Measurements from ENCODE around the gene OLFML2B. TPM values are rescaled to one million over a fixed set of nuclear protein-coding genes. Genes with fewer than 3 reads are reported as not detected.

OLFML2B gene
- polyA plus RNA-seq, 4 donors = 0.54 to 11.4 (median 1.9) TPM

- Histone ChIP-seq H3K27ac (ENCODE audit: low read depth in 1 of 3, low read length in 2 of 3) (no peak overlapping the region), H3K4me3 (ENCODE audit: low read depth in 1 of 3, low read length in 3 of 3) (no peak overlapping the region), H3K9me3 (ENCODE audit: control insufficient read depth in 2 of 2, insufficient read depth in 1 of 2, low read depth in 1 of 2, low read length in 1 of 2) (peaks cover 0 to 17% of the 10 kb centered on the region in 2 donors), H3K27me3 (ENCODE audit: control insufficient read depth in 3 of 3, insufficient read depth in 3 of 3, low read length in 3 of 3) (peaks cover 0 to 3% (median 0%) of the 10 kb centered on the region in 3 donors), H3K36me3 (ENCODE audit: control insufficient read depth in 3 of 3, insufficient read depth in 2 of 3, low read depth in 1 of 3, low read length in 3 of 3) (peaks cover 0 to 6% (median 0%) of the 10 kb centered on the region in 3 donors), H3K4me1 (ENCODE audit: control insufficient read depth in 3 of 3, insufficient read depth in 2 of 3, low read depth in 1 of 3, low read length in 2 of 3) (no peaks in the 10 kb centered on the region)
- DNase-seq (no peak), FAIRE-seq (no peak)
- WGBS, 3 donors = 78 to 81% (median 81%) methylated on average over 5 of the region's 5 CpGs
Observed at GRCh38 chr1:161987872-161988271, 35.8 kb downstream of the OLFML2B start.

GRCh38 chr1:161987303-161987702 lies 36.4 kb downstream of the OLFML2B start:
- no peak for DNase-seq
- H3K27ac ChIP-seq (ENCODE audit: low read depth in 1 of 3, low read length in 2 of 3) = no peak overlapping the region

GRCh38 chr1:161986328-161986727 lies 37.3 kb downstream of the OLFML2B start:
- Histone ChIP-seq H3K36me3 (ENCODE audit: control insufficient read depth in 3 of 3, insufficient read depth in 2 of 3, low read depth in 1 of 3, low read length in 3 of 3) (peaks cover 0 to 6% (median 0%) of the 10 kb centered on the region in 3 donors), H3K27me3 (ENCODE audit: control insufficient read depth in 3 of 3, insufficient read depth in 3 of 3, low read length in 3 of 3) (peaks cover 0 to 3% (median 0%) of the 10 kb centered on the region in 3 donors), H3K9me3 (ENCODE audit: control insufficient read depth in 2 of 2, insufficient read depth in 1 of 2, low read depth in 1 of 2, low read length in 1 of 2) (peaks cover 0 to 10% of the 10 kb centered on the region in 2 donors), H3K4me3 (ENCODE audit: low read depth in 1 of 3, low read length in 3 of 3) (no peak overlapping the region), H3K4me1 (ENCODE audit: control insufficient read depth in 3 of 3, insufficient read depth in 2 of 3, low read depth in 1 of 3, low read length in 2 of 3) (no peaks in the 10 kb centered on the region), H3K27ac (ENCODE audit: low read depth in 1 of 3, low read length in 2 of 3) (no peak overlapping the region)
- WGBS, 3 donors = 70 to 76% (median 74%) methylated on average over 4 of the region's 4 CpGs
- DNase-seq = no peak
- FAIRE-seq = no peak

More at GRCh38 chr1:161987303-161987702, 36.4 kb downstream of the OLFML2B start:
- Histone ChIP-seq H3K4me3 (ENCODE audit: low read depth in 1 of 3, low read length in 3 of 3) (no peak overlapping the region), H3K36me3 (ENCODE audit: control insufficient read depth in 3 of 3, insufficient read depth in 2 of 3, low read depth in 1 of 3, low read length in 3 of 3) (peaks cover 0 to 6% (median 0%) of the 10 kb centered on the region in 3 donors), H3K4me1 (ENCODE audit: control insufficient read depth in 3 of 3, insufficient read depth in 2 of 3, low read depth in 1 of 3, low read length in 2 of 3) (no peaks in the 10 kb centered on the region), H3K9me3 (ENCODE audit: control insufficient read depth in 2 of 2, insufficient read depth in 1 of 2, low read depth in 1 of 2, low read length in 1 of 2) (peaks cover 0 to 14% of the 10 kb centered on the region in 2 donors), H3K27me3 (ENCODE audit: control insufficient read depth in 3 of 3, insufficient read depth in 3 of 3, low read length in 3 of 3) (peaks cover 0 to 3% (median 0%) of the 10 kb centered on the region in 3 donors)
- WGBS, 3 donors = 55 to 84% (median 64%) methylated on average over 1 of the region's 1 CpG
- no peak for FAIRE-seq

- H3K9me3 ChIP-seq (ENCODE audit: control insufficient read depth in 2 of 2, insufficient read depth in 1 of 2, low read depth in 1 of 2, low read length in 1 of 2) = peaks cover 0 to 9% of the 10 kb centered on the region in 2 donors
- H3K36me3 ChIP-seq (ENCODE audit: control insufficient read depth in 3 of 3, insufficient read depth in 2 of 3, low read depth in 1 of 3, low read length in 3 of 3) = peaks cover 0 to 6% (median 0%) of the 10 kb centered on the region in 3 donors
- FAIRE-seq (no peak), DNase-seq (no peak)
- no peaks in the 10 kb centered on the region for H3K4me1 ChIP-seq (ENCODE audit: control insufficient read depth in 3 of 3, insufficient read depth in 2 of 3, low read depth in 1 of 3, low read length in 2 of 3)
- H3K4me3 ChIP-seq (ENCODE audit: low read depth in 1 of 3, low read length in 3 of 3) = no peak overlapping the region
- WGBS, 3 donors = 66 to 82% (median 77%) methylated on average over 5 of the region's 5 CpGs
- H3K27me3 ChIP-seq (ENCODE audit: control insufficient read depth in 3 of 3, insufficient read depth in 3 of 3, low read length in 3 of 3) = peaks cover 0 to 3% (median 0%) of the 10 kb centered on the region in 3 donors
- H3K27ac ChIP-seq (ENCODE audit: low read depth in 1 of 3, low read length in 2 of 3) = no peak overlapping the region
Observed at GRCh38 chr1:161985301-161985822, 38.3 kb downstream of the OLFML2B start.

- Histone ChIP-seq H3K9me3 (ENCODE audit: control insufficient read depth in 2 of 2, insufficient read depth in 1 of 2, low read depth in 1 of 2, low read length in 1 of 2) (peaks cover 0 to 9% of the 10 kb centered on the region in 2 donors), H3K36me3 (ENCODE audit: control insufficient read depth in 3 of 3, insufficient read depth in 2 of 3, low read depth in 1 of 3, low read length in 3 of 3) (peaks cover 0 to 6% (median 0%) of the 10 kb centered on the region in 3 donors), H3K27me3 (ENCODE audit: control insufficient read depth in 3 of 3, insufficient read depth in 3 of 3, low read length in 3 of 3) (peaks cover 0 to 3% (median 0%) of the 10 kb centered on the region in 3 donors), H3K4me3 (ENCODE audit: low read depth in 1 of 3, low read length in 3 of 3) (no peak overlapping the region), H3K4me1 (ENCODE audit: control insufficient read depth in 3 of 3, insufficient read depth in 2 of 3, low read depth in 1 of 3, low read length in 2 of 3) (no peaks in the 10 kb centered on the region), H3K27ac (ENCODE audit: low read depth in 1 of 3, low read length in 2 of 3) (no peak overlapping the region)
- WGBS, 3 donors = 92 to 94% (median 93%) methylated on average over 22 of the region's 22 CpGs
- no peak for FAIRE-seq
- DNase-seq = no peak
Observed at GRCh38 chr1:161983725-161984124, 39.9 kb downstream of the OLFML2B start.

GRCh38 chr1:161982917-161983316 lies 40.8 kb downstream of the OLFML2B start:
- no peaks in the 10 kb centered on the region for H3K4me1 ChIP-seq (ENCODE audit: control insufficient read depth in 3 of 3, insufficient read depth in 2 of 3, low read depth in 1 of 3, low read length in 2 of 3)
- peaks cover 0 to 6% (median 0%) of the 10 kb centered on the region in 3 donors for H3K36me3 ChIP-seq (ENCODE audit: control insufficient read depth in 3 of 3, insufficient read depth in 2 of 3, low read depth in 1 of 3, low read length in 3 of 3)
- FAIRE-seq (no peak), DNase-seq (no peak)
- no peak overlapping the region for H3K27ac ChIP-seq (ENCODE audit: low read depth in 1 of 3, low read length in 2 of 3)
- 77 to 88% (median 84%) methylated on average over 9 of the region's 9 CpGs for WGBS, 3 donors
- no peak overlapping the region for H3K4me3 ChIP-seq (ENCODE audit: low read depth in 1 of 3, low read length in 3 of 3)
- H3K27me3 ChIP-seq (ENCODE audit: control insufficient read depth in 3 of 3, insufficient read depth in 3 of 3, low read length in 3 of 3) = peaks cover 0 to 3% (median 0%) of the 10 kb centered on the region in 3 donors
- peaks cover 0 to 8% of the 10 kb centered on the region in 2 donors for H3K9me3 ChIP-seq (ENCODE audit: control insufficient read depth in 2 of 2, insufficient read depth in 1 of 2, low read depth in 1 of 2, low read length in 1 of 2)

GRCh38 chr1:161982507-161982895 lies 41.2 kb downstream of the OLFML2B start:
- FAIRE-seq = no peak
- WGBS, 3 donors = 58 to 78% (median 73%) methylated on average over 5 of the region's 5 CpGs

GRCh38 chr1:161981735-161982506 lies 41.7 kb downstream of the OLFML2B start:
- Histone ChIP-seq H3K4me3 (ENCODE audit: low read depth in 1 of 3, low read length in 3 of 3) (no peak overlapping the region), H3K27ac (ENCODE audit: low read depth in 1 of 3, low read length in 2 of 3) (no peak overlapping the region), H3K4me1 (ENCODE audit: control insufficient read depth in 3 of 3, insufficient read depth in 2 of 3, low read depth in 1 of 3, low read length in 2 of 3) (no peaks in the 10 kb centered on the region), H3K36me3 (ENCODE audit: control insufficient read depth in 3 of 3, insufficient read depth in 2 of 3, low read depth in 1 of 3, low read length in 3 of 3) (peaks cover 0 to 6% (median 0%) of the 10 kb centered on the region in 3 donors), H3K9me3 (ENCODE audit: control insufficient read depth in 2 of 2, insufficient read depth in 1 of 2, low read depth in 1 of 2, low read length in 1 of 2) (no peaks in the 10 kb centered on the region), H3K27me3 (ENCODE audit: control insufficient read depth in 3 of 3, insufficient read depth in 3 of 3, low read length in 3 of 3) (peaks cover 0 to 3% (median 0%) of the 10 kb centered on the region in 3 donors)
- WGBS, 3 donors = 74 to 83% (median 77%) methylated on average over 11 of the region's 11 CpGs
- FAIRE-seq = no peak
- no peak for DNase-seq

More at GRCh38 chr1:161982507-161982895, 41.2 kb downstream of the OLFML2B start:
- H3K36me3 ChIP-seq (ENCODE audit: control insufficient read depth in 3 of 3, insufficient read depth in 2 of 3, low read depth in 1 of 3, low read length in 3 of 3) = peaks cover 0 to 6% (median 0%) of the 10 kb centered on the region in 3 donors
- H3K4me3 ChIP-seq (ENCODE audit: low read depth in 1 of 3, low read length in 3 of 3) = no peak overlapping the region
- H3K27ac ChIP-seq (ENCODE audit: low read depth in 1 of 3, low read length in 2 of 3) = no peak overlapping the region
- no peak for DNase-seq
- peaks cover 0 to 4% of the 10 kb centered on the region in 2 donors for H3K9me3 ChIP-seq (ENCODE audit: control insufficient read depth in 2 of 2, insufficient read depth in 1 of 2, low read depth in 1 of 2, low read length in 1 of 2)
- H3K4me1 ChIP-seq (ENCODE audit: control insufficient read depth in 3 of 3, insufficient read depth in 2 of 3, low read depth in 1 of 3, low read length in 2 of 3) = no peaks in the 10 kb centered on the region
- peaks cover 0 to 3% (median 0%) of the 10 kb centered on the region in 3 donors for H3K27me3 ChIP-seq (ENCODE audit: control insufficient read depth in 3 of 3, insufficient read depth in 3 of 3, low read length in 3 of 3)

All from small intestine (tissue), 7 donors.